GM12874 (cell line): ENCODE data around the gene CNOT11.

Experiments
- CTCF ChIP-seq: IDR thresholded peaks from 2 replicates; pipeline ENCODE4 v1.5.1; 2011; ENCODE audit warnings: low read depth, mild to moderate bottlenecking, control low read depth, low read length, moderate library complexity; ENCODE audit not compliant: insufficient read depth

CNOT11 gene

DNA sequence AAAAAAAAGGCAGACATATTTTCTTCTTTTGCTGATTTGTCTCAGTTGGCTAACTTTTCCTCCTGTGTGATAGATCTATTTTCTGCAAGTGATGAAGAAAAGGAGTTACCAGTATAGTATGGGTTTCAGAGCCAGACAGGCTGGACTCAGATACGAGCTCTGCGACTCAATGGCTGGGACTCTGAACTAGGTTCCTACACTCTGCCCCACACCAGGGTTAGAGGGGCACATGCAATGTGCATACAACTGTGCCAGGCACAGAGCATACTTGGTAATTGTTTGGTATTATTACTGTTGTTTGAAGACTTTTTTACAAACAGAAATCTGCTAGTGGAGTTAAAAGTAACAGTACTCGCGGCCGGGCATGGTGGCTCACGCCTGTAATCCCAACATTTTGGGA lies 34.0 kb downstream of the CNOT11 start:
- TF ChIP-seq CTCF: no peak

- TF ChIP-seq CTCF: no peak
These were observed 34.6 kb downstream of the CNOT11 start for GRCh38 chr2:101287303-101287702.

DNA sequence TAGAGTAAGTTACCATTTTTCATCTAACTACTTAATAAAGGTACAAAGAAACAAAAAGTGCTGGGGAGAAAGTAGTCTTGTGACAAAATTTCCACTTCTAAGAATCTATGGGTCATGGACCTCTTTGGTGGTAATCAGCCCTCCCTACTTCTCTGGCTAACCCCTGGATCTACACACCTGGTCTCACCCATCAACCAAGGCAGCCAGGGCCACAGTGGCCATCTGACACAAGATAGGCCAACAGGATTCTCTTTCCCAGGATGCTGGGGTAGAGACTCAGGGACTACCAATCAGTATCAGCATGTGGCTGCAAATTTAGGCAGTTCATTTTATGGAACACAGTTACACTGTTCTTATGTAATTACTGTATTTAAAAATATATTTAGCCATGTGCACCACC lies 38.0 kb downstream of the CNOT11 start:
- TF ChIP-seq CTCF: no peak

DNA sequence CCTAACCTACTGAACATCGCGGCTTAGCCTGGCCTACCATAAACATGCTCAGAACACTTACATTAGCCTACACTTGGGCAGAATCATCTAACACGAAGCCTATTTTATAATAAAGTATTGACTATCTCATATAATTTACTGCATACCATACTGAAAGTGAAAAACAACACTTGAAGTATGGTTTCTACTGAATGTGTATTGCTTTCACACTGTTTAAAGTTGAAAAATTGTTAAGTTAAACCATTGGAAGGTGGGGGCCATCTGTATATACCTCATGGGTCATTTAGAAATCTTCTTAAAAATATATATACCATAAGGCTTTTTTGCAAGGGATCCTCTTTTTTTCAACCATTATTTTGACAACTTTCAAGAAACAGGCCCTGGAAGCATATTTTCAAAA lies 39.3 kb downstream of the CNOT11 start:
- TF ChIP-seq CTCF: no peak

DNA sequence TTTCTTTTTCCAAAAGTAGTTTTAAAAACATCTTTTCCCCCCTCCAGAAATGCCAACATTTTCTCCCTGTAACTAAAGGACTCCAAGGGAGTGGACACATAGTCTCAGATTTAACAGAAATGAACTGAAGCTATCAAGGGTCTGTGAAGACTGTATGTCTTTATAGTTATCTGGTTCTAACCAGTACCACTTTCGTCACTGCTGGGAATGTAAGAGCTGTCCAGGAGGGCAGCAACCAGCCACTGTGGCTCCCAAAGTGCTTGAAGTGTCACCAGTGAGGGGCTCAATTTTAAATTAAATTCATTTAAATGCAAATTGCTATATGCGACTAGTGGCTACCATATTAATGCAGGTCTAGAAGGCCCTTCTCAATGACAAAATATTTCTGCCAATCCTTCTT lies 40.9 kb downstream of the CNOT11 start:
- no peak for TF ChIP-seq CTCF

DNA sequence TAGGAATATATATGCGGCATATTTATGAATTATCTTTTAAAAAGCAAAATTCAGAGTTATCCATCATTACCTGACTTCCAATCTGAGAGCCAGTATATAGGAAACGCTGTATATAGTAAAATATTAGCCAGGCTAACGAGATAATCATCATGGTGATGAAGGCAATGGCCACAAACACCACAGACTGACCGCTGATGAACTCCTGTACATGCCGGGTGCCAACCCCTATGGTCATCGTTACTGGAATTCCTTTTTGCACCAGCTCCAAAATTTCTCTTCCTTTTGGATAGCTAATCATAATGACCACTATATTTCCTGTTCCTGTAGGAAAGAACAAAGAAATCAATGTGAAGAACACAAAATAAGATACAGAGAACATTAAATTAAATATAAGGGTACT lies 42.2 kb downstream of the CNOT11 start:
- TF ChIP-seq CTCF: no peak

- no peak for TF ChIP-seq CTCF
These were observed 43.2 kb downstream of the CNOT11 start for GRCh38 chr2:101295895-101296294.

DNA sequence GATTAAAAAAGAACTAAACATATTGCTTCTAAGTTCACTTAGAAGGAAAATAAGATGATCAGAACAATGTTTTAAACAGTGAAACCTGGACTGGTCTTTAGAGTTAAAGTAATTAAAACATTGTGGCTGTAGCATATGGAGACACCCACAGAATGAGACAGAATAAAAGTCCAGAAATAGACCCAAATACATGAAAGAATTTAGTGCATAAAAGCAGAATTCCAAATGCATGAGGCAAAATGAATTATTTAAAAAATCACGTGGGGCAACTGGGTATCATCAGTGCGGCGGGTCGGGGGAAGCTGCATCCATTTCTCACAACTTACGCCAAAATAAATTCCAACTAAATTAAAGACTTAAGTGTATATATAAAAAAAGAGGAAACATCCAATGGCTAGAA lies 43.7 kb downstream of the CNOT11 start:
- TF ChIP-seq CTCF: no peak
